H9 (cell line): ENCODE data around the gene PITPNM1. TPM values are rescaled to one million over a fixed set of nuclear protein-coding genes. Genes with fewer than 3 reads are reported as not detected.

Experiments
- DNase-seq: peaks from one replicate; pipeline ENCODE4 v3.0.0-alpha.2; 2017
- H2AFZ ChIP-seq: one replicate; pipeline ENCODE4 v1.6.1; 2013; ENCODE audit warnings: mild to moderate bottlenecking, low read length, control low read depth, moderate library complexity
- H2AK5ac ChIP-seq: 2 replicates; pipeline ENCODE4 v1.6.1; 2013; ENCODE audit warnings: low read length, control low read depth, mixed read lengths; ENCODE audit not compliant: insufficient read length
- H2BK120ac ChIP-seq: one replicate; pipeline ENCODE4 v1.6.1; 2013; ENCODE audit warnings: low read depth, mild to moderate bottlenecking, low read length, control low read depth, inconsistent platforms; ENCODE audit not compliant: poor library complexity, severe bottlenecking
- H2BK12ac ChIP-seq: 2 replicates; pipeline ENCODE4 v1.6.1; 2013; ENCODE audit warnings: low read length, control low read depth, mixed read lengths, low read depth; ENCODE audit not compliant: insufficient read length
- H2BK15ac ChIP-seq: 2 replicates; pipeline ENCODE4 v1.6.1; 2013; ENCODE audit warnings: low read depth, low read length, control low read depth
- H2BK20ac ChIP-seq: one replicate; pipeline ENCODE4 v1.6.1; 2013; ENCODE audit warnings: low read depth, mild to moderate bottlenecking, low read length, control low read depth, inconsistent platforms; ENCODE audit not compliant: poor library complexity, severe bottlenecking
- H2BK5ac ChIP-seq: 2 replicates; pipeline ENCODE4 v1.6.1; 2013; ENCODE audit warnings: low read length, control low read depth, mixed read lengths; ENCODE audit not compliant: insufficient read length
- H3K14ac ChIP-seq: 2 replicates; pipeline ENCODE4 v1.6.1; 2013; ENCODE audit warnings: low read length, control low read depth; ENCODE audit not compliant: insufficient read depth
- H3K18ac ChIP-seq: 2 replicates; pipeline ENCODE4 v1.6.1; 2013; ENCODE audit warnings: low read depth, mild to moderate bottlenecking, mixed read lengths, low read length, control low read depth; ENCODE audit not compliant: insufficient read length
- H3K23ac ChIP-seq: 2 replicates; pipeline ENCODE4 v1.6.1; 2013; ENCODE audit warnings: low read length, control low read depth, mixed read lengths, low read depth; ENCODE audit not compliant: insufficient read length
- H3K23me2 ChIP-seq: 2 replicates; pipeline ENCODE4 v1.6.1; 2013; ENCODE audit warnings: low read depth, mild to moderate bottlenecking, mixed read lengths, low read length, control low read depth; ENCODE audit not compliant: insufficient read length, poor library complexity, severe bottlenecking
- H3K27ac ChIP-seq: 2 replicates; pipeline ENCODE4 v1.5.1; 2013; ENCODE audit warnings: low read length, control low read depth, mixed read lengths, low read depth; ENCODE audit not compliant: insufficient read length
- H3K27me3 ChIP-seq: 2 replicates; pipeline ENCODE4 v1.6.1; 2013; ENCODE audit warnings: low read length, control low read depth, inconsistent platforms; ENCODE audit not compliant: insufficient read depth
- H3K4ac ChIP-seq: 2 replicates; pipeline ENCODE4 v1.6.1; 2013; ENCODE audit warnings: low read depth, mild to moderate bottlenecking, control low read depth, inconsistent platforms, low read length, moderate library complexity
- H3K4me1 ChIP-seq: 2 replicates; pipeline ENCODE4 v1.6.1; 2013; ENCODE audit warnings: low read length, control low read depth, inconsistent platforms; ENCODE audit not compliant: insufficient read depth
- H3K4me2 ChIP-seq: 2 replicates; pipeline ENCODE4 v1.6.1; 2013; ENCODE audit warnings: low read length, control low read depth, mixed read lengths; ENCODE audit not compliant: insufficient read length, insufficient read depth
- H3K56ac ChIP-seq: 2 replicates; pipeline ENCODE4 v1.6.1; 2013; ENCODE audit warnings: low read depth, mild to moderate bottlenecking, mixed read lengths, low read length, control low read depth; ENCODE audit not compliant: insufficient read length
- H3K79me1 ChIP-seq: 2 replicates; pipeline ENCODE4 v1.6.1; 2013; ENCODE audit warnings: low read depth, mild to moderate bottlenecking, moderate library complexity, low read length, control low read depth, inconsistent platforms; ENCODE audit not compliant: insufficient read depth, poor library complexity, severe bottlenecking
- H3K79me2 ChIP-seq: 2 replicates; pipeline ENCODE4 v1.6.1; 2013; ENCODE audit warnings: low read length, control low read depth, inconsistent platforms; ENCODE audit not compliant: insufficient read depth
- H3K9ac ChIP-seq: 2 replicates; pipeline ENCODE4 v1.6.1; 2013; ENCODE audit warnings: low read length, control low read depth, mixed read lengths; ENCODE audit not compliant: insufficient read length; ENCODE audit errors: extremely low read depth
- H3K9me3 ChIP-seq: one replicate; pipeline ENCODE4 v1.6.1; 2013; ENCODE audit warnings: low read depth, low read length, inconsistent platforms; ENCODE audit not compliant: control insufficient read depth
- H3T11ph ChIP-seq: one replicate; pipeline ENCODE4 v1.6.1; 2013; ENCODE audit warnings: mild to moderate bottlenecking, low read length, control low read depth, inconsistent platforms
- H4K20me1 ChIP-seq: one replicate; pipeline ENCODE4 v1.6.1; 2013; ENCODE audit not compliant: control insufficient read depth, insufficient read length, insufficient read depth
- H4K5ac ChIP-seq: 2 replicates; pipeline ENCODE4 v1.6.1; 2013; ENCODE audit warnings: low read depth, mild to moderate bottlenecking, mixed read lengths, low read length, control low read depth; ENCODE audit not compliant: insufficient read length
- H4K8ac ChIP-seq: replicated peaks from 2 replicates; pipeline ENCODE4 v1.6.1; 2013; ENCODE audit warnings: low read length, control low read depth, mixed read lengths, low read depth; ENCODE audit not compliant: insufficient read length
- H4K91ac ChIP-seq: 2 replicates; pipeline ENCODE4 v1.6.1; 2013; ENCODE audit warnings: low read depth, mild to moderate bottlenecking, moderate library complexity, mixed read lengths, low read length, control low read depth; ENCODE audit not compliant: insufficient read length
- H3K27ac Mint-ChIP-seq, 3 experiments: 2 replicates in 2 of 3; 3 replicates in 1 of 3; pipeline ENCODE4 v1.8.0; 2020 to 2021; ENCODE audit warnings: mixed read lengths in 3 of 3, mild to moderate bottlenecking in 1 of 3, moderate library complexity in 1 of 3
- H3K27me3 Mint-ChIP-seq: 2 replicates; pipeline ENCODE4 v1.8.0; 2021; ENCODE audit warnings: low read depth, mild to moderate bottlenecking, moderate library complexity, mixed read lengths
- H3K36me3 Mint-ChIP-seq, 3 experiments: 2 replicates in 2 of 3; 3 replicates in 1 of 3; pipeline ENCODE4 v1.8.0; 2020 to 2021; ENCODE audit warnings: low read depth in 3 of 3, mixed read lengths in 3 of 3; ENCODE audit not compliant: insufficient read depth in 1 of 3
- H3K4me1 Mint-ChIP-seq, 2 experiments: 2 replicates each; pipeline ENCODE4 v1.8.0; 2020; ENCODE audit warnings: mixed read lengths in 2 of 2
- H3K4me3 Mint-ChIP-seq, 2 experiments: 2 replicates in 1 of 2; 3 replicates in 1 of 2; pipeline ENCODE4 v1.8.0; 2020 to 2021; ENCODE audit warnings: mild to moderate bottlenecking in 2 of 2, mixed read lengths in 2 of 2, moderate library complexity in 1 of 2
- H3K9me3 Mint-ChIP-seq, 2 experiments: 2 replicates in 1 of 2; 3 replicates in 1 of 2; pipeline ENCODE4 v1.8.0; 2020; ENCODE audit warnings: mild to moderate bottlenecking in 2 of 2, mixed read lengths in 2 of 2, moderate library complexity in 1 of 2
- CTCF ChIP-seq: fragments of 200-600 bp; sonication (generic); conservative IDR thresholded peaks from 3 replicates; pipeline ENCODE4 v1.8.0; 2021; ENCODE audit warnings: antibody characterized with exemption, mild to moderate bottlenecking
- WGBS: extraction: QIAGEN DNeasy Blood & Tissue Kit; methylation state at CpG from one replicate; pipeline ENCODE4 v1.1.7; 2013; ENCODE audit warnings: missing lambda C conversion rate, low lambda C conversion rate, mixed read lengths; ENCODE audit not compliant: insufficient read length; ENCODE audit errors: extremely low coverage; 5-methylcytosine and 5-hydroxymethylcytosine counted together
- total RNA-seq: library from RNA; stranded (reverse); gene quantifications from 2 replicates; pipeline ENCODE4 v1.2.1, GENCODE V29; 2021

PITPNM1 gene
- total RNA-seq, 1 experiment from 2014 or later, result 43.5 TPM

GRCh38 chr11:67517784-67518552, 12.8 kb upstream of the PITPNM1 start:
- H3K4me2 ChIP-seq, result no peak overlapping the region
- H2BK15ac ChIP-seq, result no peak overlapping the region
- no peak overlapping the region for H4K91ac ChIP-seq
- Mint-ChIP-seq H3K9me3 (no peaks in the 10 kb centered on the region), H3K27ac (0 out of 7 replicates have a peak overlapping the region, but pooled peaks of 1 of the 3 experiments have one; percentile 44), H3K4me3 (no peak overlapping the region), H3K27me3 (peaks cover 37% of the 10 kb centered on the region), H3K36me3 (no peaks in the 10 kb centered on the region), H3K4me1 (no peaks in the 10 kb centered on the region)
- no peak overlapping the region for H3T11ph ChIP-seq
- H3K23ac ChIP-seq, result no peak overlapping the region
- H4K5ac ChIP-seq, result no peak overlapping the region
- H2BK20ac ChIP-seq, result no peak overlapping the region
- no peak overlapping the region for H2AFZ ChIP-seq
- H3K79me2 ChIP-seq, result no peaks in the 10 kb centered on the region
- WGBS, result no CpG with 5 or more reads among the region's 10 CpGs
- no peak overlapping the region for H2BK12ac ChIP-seq
- no peak overlapping the region for H3K4ac ChIP-seq
- no peaks in the 10 kb centered on the region for H3K27me3 ChIP-seq
- H3K9me3 ChIP-seq, result no peaks in the 10 kb centered on the region
- no peak overlapping the region for H4K8ac ChIP-seq
- no peak overlapping the region for H2BK120ac ChIP-seq
- no peak for TF ChIP-seq CTCF
- H4K20me1 ChIP-seq, result no peaks in the 10 kb centered on the region
- no peak overlapping the region for H2BK5ac ChIP-seq
- no peaks in the 10 kb centered on the region for H3K4me1 ChIP-seq
- H3K18ac ChIP-seq, result no peak overlapping the region
- DNase-seq, result no peak
- no peak overlapping the region for H3K14ac ChIP-seq
- no peak overlapping the region for H3K56ac ChIP-seq
- no peak overlapping the region for H3K27ac ChIP-seq
- H3K23me2 ChIP-seq, result no peaks in the 10 kb centered on the region
- H3K79me1 ChIP-seq, result no peaks in the 10 kb centered on the region
- H3K9ac ChIP-seq, result no peak overlapping the region
- no peak overlapping the region for H2AK5ac ChIP-seq
